HCT116 (cell line): ENCODE data around the gene ZNF566. TPM values are rescaled to one million over a fixed set of nuclear protein-coding genes. Genes with fewer than 3 reads are reported as not detected.

Experiments
- ATAC-seq: fragments of 200-7000 bp; cut with Tn5 transposase; 2 replicates; pipeline ENCODE4 v1.9.1; 2020; ENCODE audit warnings: mild to moderate bottlenecking, moderate library complexity
- BruUV-seq: library from RNA; stranded (reverse); fragments of 400-500 nt; replicated peaks from 2 replicates; lab custom pipeline; 2021; lab: Mats Ljungman, UMichigan
- CTCF ChIA-PET: fragments of 300-600 bp; sonication (Branson Sonifier 250); formaldehyde crosslinking; loops from one replicate; lab custom pipeline; 2021; ENCODE audit warnings: antibody characterized with exemption; lab: Charles Lee
- POLR2A ChIA-PET: fragments of 300-600, 350-600 bp; sonication (Branson Sonifier 250); formaldehyde crosslinking; loops from one replicate; lab custom pipeline; 2021; ENCODE audit warnings: antibody characterized with exemption; lab: Charles Lee
- RAD21 ChIA-PET, 2 experiments: fragments of 300-600 bp; sonication (Branson Sonifier 250); formaldehyde crosslinking; loops; one replicate each; lab custom pipeline; 2023; ENCODE audit warnings: low total read pairs in 2 of 2; ENCODE audit not compliant: uncharacterized antibody in 2 of 2, unreplicated experiment in 2 of 2, low non-redundant PET in 1 of 2; lab: Charles Lee
- DNase-seq: peaks from one replicate; pipeline ENCODE4 v3.0.0-alpha.2; 2010; ENCODE audit warnings: low read depth, low spot score
- H2AFZ ChIP-seq: fragments of 200-600 bp; shearing (Covaris generic), sonication (generic); 2 replicates; pipeline ENCODE4 v1.6.1; 2017; ENCODE audit warnings: low read depth, mixed run types, mixed read lengths, antibody characterized with exemption, low read length; ENCODE audit not compliant: poor library complexity, severe bottlenecking
- H3K27ac ChIP-seq: 2 replicates; pipeline ENCODE4 v1.5.1; 2012; ENCODE audit warnings: low read depth, low read length
- H3K27me3 ChIP-seq: fragments of 200-600 bp; sonication (generic); 2 replicates; pipeline ENCODE4 v1.6.1; 2016; ENCODE audit warnings: mixed run types, low read length, mixed read lengths; ENCODE audit not compliant: insufficient read depth
- H3K36me3 ChIP-seq, 2 experiments: fragments of 200-500 bp in 1 of 2; fragments of 200-600 bp in 1 of 2; sonication (Bioruptor generic) in 1 of 2; sonication (generic) in 1 of 2; 2 replicates each; pipeline versions ENCODE4 v1.5.1 to v1.6.1; 2014 to 2016; ENCODE audit warnings: low read length in 2 of 2, inconsistent platforms in 1 of 2, mixed read lengths in 1 of 2, mixed run types in 1 of 2; ENCODE audit not compliant: insufficient read depth in 2 of 2, control insufficient read depth in 1 of 2
- H3K4me1 ChIP-seq, 2 experiments: fragments of 200-600 bp in 1 of 2; sonication (generic) in 1 of 2; 2 replicates each; pipeline versions ENCODE4 v1.5.1 to v1.6.1; 2012 to 2017; ENCODE audit warnings: low read length in 2 of 2, inconsistent platforms in 1 of 2, mild to moderate bottlenecking in 1 of 2, mixed read lengths in 1 of 2, mixed run types in 1 of 2, moderate library complexity in 1 of 2; ENCODE audit not compliant: insufficient read depth in 2 of 2, control insufficient read depth in 1 of 2
- H3K4me2 ChIP-seq: fragments of 200-600 bp; sonication (generic); 2 replicates; pipeline ENCODE4 v1.6.1; 2017; ENCODE audit warnings: mixed run types, low read length, mixed read lengths
- H3K4me3 ChIP-seq, 2 experiments: fragments of 200-600 bp in 1 of 2; sonication (generic) in 1 of 2; replicated peaks in 1 of 2; 2 replicates each; pipeline ENCODE4 v1.5.1; 2011 to 2016; ENCODE audit warnings: low read length in 2 of 2, control low read depth in 1 of 2, low read depth in 1 of 2, mild to moderate bottlenecking in 1 of 2, mixed read lengths in 1 of 2, mixed run types in 1 of 2
- H3K79me2 ChIP-seq: fragments of 200-600 bp; sonication (generic); 2 replicates; pipeline ENCODE4 v1.6.1; 2017; ENCODE audit warnings: mild to moderate bottlenecking, mixed run types, low read length, moderate library complexity, mixed read lengths; ENCODE audit not compliant: insufficient read depth
- H3K9ac ChIP-seq: fragments of 200-600 bp; sonication (generic); 2 replicates; pipeline ENCODE4 v1.6.1; 2016; ENCODE audit warnings: low read length, mixed read lengths
- H3K9me2 ChIP-seq: fragments of 200-600 bp; sonication (generic), shearing (Covaris generic); 2 replicates; pipeline ENCODE4 v1.6.1; 2017; ENCODE audit warnings: mixed run types, mild to moderate bottlenecking, moderate library complexity; ENCODE audit not compliant: insufficient read depth
- H3K9me3 ChIP-seq, 2 experiments: fragments of 200-500 bp in 1 of 2; fragments of 200-600 bp in 1 of 2; sonication (Bioruptor generic) in 1 of 2; sonication (generic) in 1 of 2; 2 replicates each; pipeline ENCODE4 v1.6.1; 2014 to 2017; ENCODE audit warnings: low read length in 2 of 2, mixed read lengths in 2 of 2, inconsistent platforms in 1 of 2, low read depth in 1 of 2, mild to moderate bottlenecking in 1 of 2, mixed run types in 1 of 2, moderate library complexity in 1 of 2; ENCODE audit not compliant: control insufficient read depth in 1 of 2, insufficient read depth in 1 of 2
- H4K20me1 ChIP-seq: fragments of 200-600 bp; sonication (generic), shearing (Covaris generic); 2 replicates; pipeline ENCODE4 v1.6.1; 2017; ENCODE audit warnings: mixed run types, mild to moderate bottlenecking, moderate library complexity; ENCODE audit not compliant: insufficient read depth
- ATF3 ChIP-seq: IDR thresholded peaks from 2 replicates; pipeline ENCODE4 v1.6.1; 2012
- CEBPB ChIP-seq: IDR thresholded peaks from 2 replicates; pipeline ENCODE4 v1.6.1; 2012; ENCODE audit warnings: low read depth
- ELF1 ChIP-seq: IDR thresholded peaks from 2 replicates; pipeline ENCODE4 v1.6.1; 2012; ENCODE audit warnings: low read depth, borderline replicate concordance
- EZH2phosphoT487 ChIP-seq: fragments of 200-600 bp; IDR thresholded peaks from 2 replicates; pipeline ENCODE4 v1.6.1; 2018; ENCODE audit warnings: antibody characterized with exemption, borderline replicate concordance
- RAD21 ChIP-seq: IDR thresholded peaks from 2 replicates; pipeline ENCODE4 v1.6.1; 2012; ENCODE audit warnings: low read depth, mild to moderate bottlenecking
- REST ChIP-seq: IDR thresholded peaks from 2 replicates; pipeline ENCODE4 v1.6.1; 2012; ENCODE audit warnings: low read depth
- SP1 ChIP-seq: IDR thresholded peaks from 2 replicates; pipeline ENCODE4 v1.6.1; 2012; ENCODE audit warnings: low read depth
- SRF ChIP-seq: IDR thresholded peaks from 2 replicates; pipeline ENCODE4 v1.6.1; 2012; ENCODE audit warnings: low read depth
- ZBTB33 ChIP-seq: IDR thresholded peaks from 2 replicates; pipeline ENCODE4 v1.6.1; 2011; ENCODE audit warnings: mild to moderate bottlenecking, low read length, moderate library complexity; ENCODE audit not compliant: insufficient replicate concordance; ENCODE audit errors: extremely low read depth
- intact Hi-C: fragments of 100-400 bp; cut with micrococcal nuclease; formaldehyde crosslinking; loops from 2 replicates; pipeline ENCODE4 v1.10.0; 2022
- total RNA-seq: library from RNA; stranded (reverse); gene quantifications from one replicate; pipeline ENCODE4 v1.2.1, GENCODE V29; 2021; ENCODE audit not compliant: unreplicated experiment

ZNF566 gene
- total RNA-seq, 1 experiment from 2014 or later: 6.4 TPM

- Histone ChIP-seq H3K27me3 (no peaks in the 10 kb centered on the region), H2AFZ (no peak overlapping the region), H3K9me3 (peaks cover 9 to 21% of the 10 kb centered on the region in 2 experiments; a peak in 2 of 4 replicates), H3K9ac (no peak overlapping the region), H4K20me1 (no peaks in the 10 kb centered on the region), H3K9me2 (no peaks in the 10 kb centered on the region), H3K4me3 (no peak overlapping the region), H3K79me2 (no peaks in the 10 kb centered on the region), H3K4me1 (no peaks in the 10 kb centered on the region), H3K36me3 (no peaks in the 10 kb centered on the region), H3K4me2 (no peak overlapping the region), H3K27ac (no peak overlapping the region)
- no TSS peak for BruUV-seq
- POLR2A ChIA-PET: no interaction called here
- intact Hi-C loops: no loop called here
- ATAC-seq (no peak), DNase-seq (no peak)
- CTCF ChIA-PET: no interaction called here
- RAD21 ChIA-PET: no interaction called here
- TF ChIP-seq CEBPB (no peak), EZH2phosphoT487 (no peak), ELF1 (no peak), SRF (no peak), RAD21 (no peak), SP1 (no peak), ZBTB33 (no peak)
These were observed 24.8 kb upstream of the ZNF566 start for GRCh38 chr19:36514012-36514612.

GRCh38 chr19:36508325-36508724 is 19.0 kb upstream of the ZNF566 start:
- no peak for TF ChIP-seq REST
- TF ChIP-seq CEBPB: no peak
- TF ChIP-seq EZH2phosphoT487: no peak
- no peak for TF ChIP-seq ATF3
- TF ChIP-seq, all 23 proteins: peak for 0
- ChIA-PET CTCF (no interaction called here), RAD21 (no interaction called here), POLR2A (no interaction called here)
- no peak overlapping the region for H3K4me2 ChIP-seq
- no peaks in the 10 kb centered on the region for H3K36me3 ChIP-seq
- H3K9ac ChIP-seq: no peak overlapping the region
- H3K79me2 ChIP-seq: no peaks in the 10 kb centered on the region
- peaks cover 9 to 14% of the 10 kb centered on the region in 2 experiments; a peak in 2 of 4 replicates for H3K9me3 ChIP-seq
- H3K4me1 ChIP-seq: no peaks in the 10 kb centered on the region
- H3K27me3 ChIP-seq: no peaks in the 10 kb centered on the region
- H3K27ac ChIP-seq: no peak overlapping the region
- no TSS peak for BruUV-seq
- no peak for DNase-seq
- intact Hi-C loops: no loop called here
- no peak overlapping the region for H3K4me3 ChIP-seq
- no peaks in the 10 kb centered on the region for H3K9me2 ChIP-seq
- H2AFZ ChIP-seq: no peak overlapping the region
- no peak for ATAC-seq
- no peaks in the 10 kb centered on the region for H4K20me1 ChIP-seq
